Measurements from ENCODE around the gene CFAP100.

CFAP100 gene

DNA sequence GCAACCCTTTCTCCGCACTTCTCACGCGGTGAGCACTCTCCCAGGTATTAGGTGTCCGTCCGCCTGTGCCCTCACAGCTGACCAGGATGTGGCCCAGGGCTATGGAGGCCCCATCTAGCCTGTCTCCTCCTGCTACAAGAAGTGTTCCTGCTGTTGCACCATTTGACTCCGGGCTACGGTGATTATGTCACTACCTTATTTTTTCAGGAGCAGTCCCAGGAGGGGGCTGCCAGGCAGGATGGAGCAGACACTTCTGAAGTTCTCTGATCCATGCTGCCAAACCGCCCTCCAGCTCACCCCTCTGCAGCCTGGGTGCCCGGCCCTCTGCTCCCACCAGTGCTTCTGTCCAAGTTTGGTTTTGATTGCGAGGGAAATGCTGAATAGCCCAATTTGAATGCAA lies 44.0 kb downstream of the CFAP100 start:
- H3K4me3 ChIP-seq, result no peak overlapping the region
- H3K27ac ChIP-seq, result no peak overlapping the region
- TF ChIP-seq, protein P1, sequence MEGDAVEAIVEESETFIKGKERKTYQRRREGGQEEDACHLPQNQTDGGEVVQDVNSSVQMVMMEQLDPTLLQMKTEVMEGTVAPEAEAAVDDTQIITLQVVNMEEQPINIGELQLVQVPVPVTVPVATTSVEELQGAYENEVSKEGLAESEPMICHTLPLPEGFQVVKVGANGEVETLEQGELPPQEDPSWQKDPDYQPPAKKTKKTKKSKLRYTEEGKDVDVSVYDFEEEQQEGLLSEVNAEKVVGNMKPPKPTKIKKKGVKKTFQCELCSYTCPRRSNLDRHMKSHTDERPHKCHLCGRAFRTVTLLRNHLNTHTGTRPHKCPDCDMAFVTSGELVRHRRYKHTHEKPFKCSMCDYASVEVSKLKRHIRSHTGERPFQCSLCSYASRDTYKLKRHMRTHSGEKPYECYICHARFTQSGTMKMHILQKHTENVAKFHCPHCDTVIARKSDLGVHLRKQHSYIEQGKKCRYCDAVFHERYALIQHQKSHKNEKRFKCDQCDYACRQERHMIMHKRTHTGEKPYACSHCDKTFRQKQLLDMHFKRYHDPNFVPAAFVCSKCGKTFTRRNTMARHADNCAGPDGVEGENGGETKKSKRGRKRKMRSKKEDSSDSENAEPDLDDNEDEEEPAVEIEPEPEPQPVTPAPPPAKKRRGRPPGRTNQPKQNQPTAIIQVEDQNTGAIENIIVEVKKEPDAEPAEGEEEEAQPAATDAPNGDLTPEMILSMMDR (IDR thresholded peaks at IDR 0.05), result no peak
- DNase-seq (ENCODE audit: low spot score), result no peak

DNA sequence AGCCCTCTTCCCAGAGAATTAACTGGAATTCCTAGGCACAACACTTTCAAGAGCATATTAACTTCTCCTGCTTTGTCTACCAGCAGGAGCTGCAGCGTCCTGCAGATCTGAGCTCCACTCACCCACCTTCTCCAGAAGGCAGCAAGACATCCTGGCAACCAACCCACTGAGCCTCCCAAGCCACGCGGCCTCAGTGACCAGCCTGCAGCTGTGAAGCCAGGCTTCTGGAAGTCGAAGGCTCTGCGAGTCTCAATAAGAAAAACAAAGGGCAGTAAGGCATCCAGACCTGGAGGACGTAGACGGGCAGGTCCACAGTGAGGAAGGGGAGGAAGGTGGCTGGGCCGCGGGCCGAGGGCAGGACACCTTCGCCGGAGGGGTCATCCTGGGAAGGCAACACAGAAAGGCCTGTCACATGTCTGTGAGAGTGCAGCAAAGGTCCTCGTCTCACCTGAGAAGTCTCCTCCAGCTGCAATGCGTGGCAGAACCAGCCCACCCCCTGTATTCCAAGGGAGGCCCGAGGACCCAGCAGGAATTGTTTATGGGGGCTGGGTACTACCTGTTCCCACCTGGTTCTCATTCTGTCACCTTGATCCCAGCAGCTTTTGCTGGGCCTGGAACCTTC lies 44.7 kb downstream of the CFAP100 start:
- H3K4me3 ChIP-seq, result no peak overlapping the region
- no peak for DNase-seq (ENCODE audit: low spot score)
- no peak overlapping the region for H3K27ac ChIP-seq
- TF ChIP-seq, protein P1 (IDR thresholded peaks at IDR 0.05), result no peak

DNA sequence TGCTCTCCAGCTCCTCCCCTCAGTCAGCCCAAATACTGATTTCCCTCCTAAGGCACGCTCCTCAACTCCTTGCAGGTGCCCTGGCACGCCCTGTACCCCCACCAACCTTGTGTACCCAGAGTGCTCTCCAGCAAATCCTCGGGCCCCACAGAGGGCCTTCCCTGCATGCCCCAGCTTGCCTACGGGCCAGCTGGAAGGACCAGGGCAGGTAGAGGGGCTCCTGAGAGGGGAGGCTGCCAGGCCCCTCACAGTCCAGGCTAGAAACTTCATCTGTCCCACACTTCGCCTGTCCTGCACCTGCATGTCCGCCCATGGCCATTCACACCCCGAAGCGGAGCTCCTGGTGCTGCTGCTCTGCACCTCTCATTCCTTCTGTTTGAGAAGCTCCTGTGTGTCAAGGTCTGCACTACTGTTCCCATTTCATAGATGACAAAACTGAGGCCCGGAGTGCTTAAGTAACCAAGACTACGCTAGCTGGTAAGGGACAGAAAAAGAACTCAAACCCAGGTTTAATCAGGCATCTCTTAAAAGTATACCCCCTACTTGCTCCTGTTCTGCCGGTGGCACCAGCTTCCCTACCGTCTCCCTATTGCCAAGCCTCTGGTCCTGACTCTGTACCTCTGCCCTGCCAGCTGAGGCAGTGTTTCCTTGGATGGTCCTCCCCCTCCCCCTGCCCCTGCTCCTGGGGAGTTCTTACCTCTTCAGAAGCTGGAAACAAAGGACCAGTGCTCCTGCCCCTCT lies 45.4 kb downstream of the CFAP100 start:
- Histone ChIP-seq H3K4me3 (no peak overlapping the region), H3K27ac (no peak overlapping the region)
- TF ChIP-seq, protein P1 (IDR thresholded peaks at IDR 0.05), result no peak
- DNase-seq (ENCODE audit: low spot score), result no peak

DNA sequence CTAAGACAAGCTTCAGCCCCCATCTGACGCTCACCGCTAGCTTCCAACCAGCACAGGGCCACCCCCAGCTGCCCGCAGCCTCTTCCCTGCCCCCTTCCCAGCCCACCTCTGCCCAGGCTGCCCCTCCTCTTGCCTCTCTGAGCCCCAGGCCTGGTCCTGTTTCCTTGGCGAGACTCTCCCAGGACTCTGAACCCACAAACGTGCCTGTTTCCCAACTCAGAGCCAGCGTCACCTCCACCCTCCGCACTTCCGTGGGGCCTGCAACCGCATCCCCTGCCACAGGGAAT lies 45.9 kb downstream of the CFAP100 start:
- DNase-seq (ENCODE audit: low spot score), result no peak
- H3K4me3 ChIP-seq, result no peak overlapping the region
- TF ChIP-seq, protein P1 (IDR thresholded peaks at IDR 0.05), result no peak

DNA sequence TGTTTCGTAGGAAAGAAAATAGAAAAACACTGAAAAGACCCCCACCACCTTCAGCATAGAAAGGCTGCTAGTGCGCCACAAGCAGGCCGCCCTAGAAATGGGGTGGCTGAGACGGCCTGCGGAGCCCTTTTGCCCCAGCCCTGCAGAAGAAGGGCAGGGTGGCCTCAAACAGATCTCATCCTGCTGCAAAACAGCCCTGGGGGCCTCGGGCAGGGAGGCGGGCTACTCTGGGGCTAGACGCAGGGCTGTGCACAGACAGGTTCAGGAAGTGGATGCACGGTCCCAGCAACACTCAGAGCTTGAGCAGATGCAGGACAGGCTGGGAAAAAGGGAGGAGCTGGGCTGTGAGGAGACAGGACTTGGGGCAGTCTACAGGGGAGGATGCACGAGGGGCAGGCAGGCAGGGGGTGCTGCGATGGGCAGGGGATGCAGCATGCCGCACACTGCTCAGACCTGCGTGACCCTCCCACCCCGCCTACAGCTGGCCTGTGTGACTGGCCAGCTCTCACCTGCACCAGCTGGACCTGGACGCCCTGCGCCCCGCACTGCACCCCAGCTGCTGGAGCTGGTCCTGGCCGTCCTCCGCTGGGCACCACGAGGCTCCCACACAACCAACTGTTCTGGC lies 46.7 kb downstream of the CFAP100 start:
- no peak overlapping the region for H3K27ac ChIP-seq
- DNase-seq (ENCODE audit: low spot score), result no peak
- no peak overlapping the region for H3K4me3 ChIP-seq
- TF ChIP-seq, protein P1 (IDR thresholded peaks at IDR 0.05), result no peak

More for the DNA sequence above, 45.9 kb downstream of the CFAP100 start:
- H3K27ac ChIP-seq, result no peak overlapping the region

DNA sequence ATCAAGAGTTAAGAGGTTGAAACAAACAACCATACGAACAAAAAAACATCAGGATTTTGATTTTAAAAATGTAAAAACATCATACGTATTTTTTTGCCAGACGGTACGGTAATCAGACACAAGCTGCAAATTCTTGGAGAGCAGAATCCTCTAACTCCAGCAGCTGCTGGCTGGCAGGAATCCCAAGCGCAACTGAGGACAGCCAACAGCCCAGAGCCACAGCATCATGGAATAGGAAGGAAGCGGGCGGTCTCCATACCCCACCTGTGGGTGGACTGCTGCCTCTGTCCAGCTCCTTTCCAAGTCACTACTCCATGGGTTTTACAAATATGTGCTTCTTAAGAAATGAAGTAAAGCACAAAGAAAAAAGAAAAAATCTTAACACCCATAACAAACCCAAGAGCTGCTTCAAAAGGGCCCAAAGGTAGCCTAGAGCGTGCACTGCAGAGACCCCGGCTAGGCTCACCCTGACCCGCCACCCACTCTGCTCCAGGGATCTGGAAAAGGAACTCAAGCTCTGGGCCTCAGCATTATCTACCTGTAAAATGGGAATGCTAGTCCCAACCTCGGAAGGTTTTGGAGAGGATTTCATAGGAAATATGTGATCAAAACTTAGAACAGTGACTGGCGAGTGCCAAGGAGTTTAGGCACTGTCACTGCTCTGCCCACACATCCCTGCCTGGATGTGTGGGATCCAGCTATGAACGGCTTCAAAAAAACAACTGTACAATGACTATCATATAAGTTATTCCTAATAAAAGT lies 47.6 kb downstream of the CFAP100 start:
- DNase-seq (ENCODE audit: low spot score), result no peak
- H3K4me3 ChIP-seq, result no peak overlapping the region
- TF ChIP-seq, protein P1 (IDR thresholded peaks at IDR 0.05), result no peak
- no peak overlapping the region for H3K27ac ChIP-seq

All from coronary artery (tissue), 2 donors.